MCF 10A (cell line): ENCODE measurements around the gene WDR4. TPM values are rescaled to one million over a fixed set of nuclear protein-coding genes. Genes with fewer than 3 reads are reported as not detected.
"Not testable (repeated sequence)": the region's sequence is repeated elsewhere in the genome, so short reads cannot be mapped to it uniquely, and the experiment has no call there.

ENCODE experiments used
- BruUV-seq: library from RNA; stranded (reverse); fragments of 400-500 nt; replicated peaks from 2 replicates; lab custom pipeline; 2021; lab: Mats Ljungman, UMichigan
- CTCF ChIA-PET: fragments of 300-600 bp; sonication (Branson Sonifier 250); formaldehyde crosslinking; extraction: SDS; loops from one replicate; lab custom pipeline; 2021; ENCODE audit warnings: antibody characterized with exemption, inconsistent platforms; lab: Yijun Ruan, JAX
- POLR2A ChIA-PET: fragments of 300-600, 350-650 bp; sonication (Branson Sonifier 250); formaldehyde crosslinking; extraction: SDS; loops from one replicate; lab custom pipeline; 2020; ENCODE audit warnings: antibody characterized with exemption, inconsistent platforms; lab: Yijun Ruan, JAX
- DNase-seq: peaks from one replicate; pipeline ENCODE4 v3.0.0-alpha.2; 2018; ENCODE audit not compliant: unreplicated experiment
- H3K27ac Mint-ChIP-seq: one replicate; pipeline ENCODE4 v1.8.0; 2022; ENCODE audit warnings: mild to moderate bottlenecking, low read depth, mixed read lengths; ENCODE audit not compliant: unreplicated experiment
- H3K27me3 Mint-ChIP-seq: one replicate; pipeline ENCODE4 v1.8.0; 2022; ENCODE audit warnings: mixed read lengths; ENCODE audit not compliant: insufficient read depth, unreplicated experiment
- H3K36me3 Mint-ChIP-seq: one replicate; pipeline ENCODE4 v1.8.0; 2022; ENCODE audit warnings: mild to moderate bottlenecking, moderate library complexity, mixed read lengths; ENCODE audit not compliant: insufficient read depth, unreplicated experiment
- H3K4me1 Mint-ChIP-seq: one replicate; pipeline ENCODE4 v1.8.0; 2022; ENCODE audit warnings: mixed read lengths; ENCODE audit not compliant: insufficient read depth, unreplicated experiment
- H3K4me3 Mint-ChIP-seq: one replicate; pipeline ENCODE4 v1.8.0; 2022; ENCODE audit warnings: mild to moderate bottlenecking, moderate library complexity, mixed read lengths; ENCODE audit not compliant: unreplicated experiment
- H3K9me3 Mint-ChIP-seq: one replicate; pipeline ENCODE4 v1.8.0; 2022; ENCODE audit warnings: mixed read lengths; ENCODE audit not compliant: unreplicated experiment
- intact Hi-C: fragments of 100-400 bp; cut with micrococcal nuclease; formaldehyde crosslinking; loops from 2 replicates; pipeline ENCODE4 v1.14.1; 2022
- total RNA-seq: library from RNA; stranded (reverse); gene quantifications from 2 replicates; pipeline ENCODE4 v1.2.3, GENCODE V29; 2022
- TF ChIP-seq, protein P1 (sequence below): fragments of 200-600 bp; IDR thresholded peaks from one replicate; pipeline ENCODE4 v1.8.0; 2022; ENCODE audit warnings: antibody characterized with exemption, mild to moderate bottlenecking; ENCODE audit not compliant: unreplicated experiment

WDR4 gene
- total RNA-seq, 1 experiment from 2014 or later, result 34.4 TPM

DNA sequence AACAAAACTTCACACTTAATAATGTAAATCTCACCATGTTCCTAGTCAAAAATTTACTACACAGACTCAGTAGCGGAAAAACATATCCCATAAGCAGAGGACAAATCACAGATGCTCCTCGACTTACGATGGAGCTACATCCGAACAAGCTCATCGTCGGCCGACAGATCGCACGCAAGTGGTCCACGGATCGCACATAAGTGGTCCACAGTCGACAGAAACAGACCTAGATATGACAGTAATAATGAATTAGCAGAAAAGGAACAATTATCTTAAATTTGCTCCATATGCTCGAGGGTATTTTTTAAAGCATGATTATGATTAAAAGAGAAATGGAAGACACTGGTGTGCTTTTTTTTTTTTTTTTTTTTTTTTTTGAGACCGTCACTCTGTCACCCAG is 36.3 kb downstream of the WDR4 start:
- no TSS peak for BruUV-seq
- H3K27ac Mint-ChIP-seq, result no peak overlapping the region
- DNase-seq, result no peak
- no peaks in the 10 kb centered on the region for H3K9me3 Mint-ChIP-seq
- TF ChIP-seq, protein P1, sequence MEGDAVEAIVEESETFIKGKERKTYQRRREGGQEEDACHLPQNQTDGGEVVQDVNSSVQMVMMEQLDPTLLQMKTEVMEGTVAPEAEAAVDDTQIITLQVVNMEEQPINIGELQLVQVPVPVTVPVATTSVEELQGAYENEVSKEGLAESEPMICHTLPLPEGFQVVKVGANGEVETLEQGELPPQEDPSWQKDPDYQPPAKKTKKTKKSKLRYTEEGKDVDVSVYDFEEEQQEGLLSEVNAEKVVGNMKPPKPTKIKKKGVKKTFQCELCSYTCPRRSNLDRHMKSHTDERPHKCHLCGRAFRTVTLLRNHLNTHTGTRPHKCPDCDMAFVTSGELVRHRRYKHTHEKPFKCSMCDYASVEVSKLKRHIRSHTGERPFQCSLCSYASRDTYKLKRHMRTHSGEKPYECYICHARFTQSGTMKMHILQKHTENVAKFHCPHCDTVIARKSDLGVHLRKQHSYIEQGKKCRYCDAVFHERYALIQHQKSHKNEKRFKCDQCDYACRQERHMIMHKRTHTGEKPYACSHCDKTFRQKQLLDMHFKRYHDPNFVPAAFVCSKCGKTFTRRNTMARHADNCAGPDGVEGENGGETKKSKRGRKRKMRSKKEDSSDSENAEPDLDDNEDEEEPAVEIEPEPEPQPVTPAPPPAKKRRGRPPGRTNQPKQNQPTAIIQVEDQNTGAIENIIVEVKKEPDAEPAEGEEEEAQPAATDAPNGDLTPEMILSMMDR, result no peak
- no peak overlapping the region for H3K4me3 Mint-ChIP-seq
- ChIA-PET CTCF (interaction anchor here (0.7 to 1.3 kb wide), 2 partner anchors 250 to 989 kb away, joined by 3 read pairs; no protein-coding TSS in a partner anchor), POLR2A (interaction anchor here (0.7 to 1.3 kb wide), 2 partner anchors 11 to 13 kb away, joined by 3 to 4 read pairs; no protein-coding TSS in a partner anchor)
- intact Hi-C loops, result no loop called here
- no peaks in the 10 kb centered on the region for H3K27me3 Mint-ChIP-seq
- H3K4me1 Mint-ChIP-seq, result no peaks in the 10 kb centered on the region
- H3K36me3 Mint-ChIP-seq, result peaks cover 64% of the 10 kb centered on the region

DNA sequence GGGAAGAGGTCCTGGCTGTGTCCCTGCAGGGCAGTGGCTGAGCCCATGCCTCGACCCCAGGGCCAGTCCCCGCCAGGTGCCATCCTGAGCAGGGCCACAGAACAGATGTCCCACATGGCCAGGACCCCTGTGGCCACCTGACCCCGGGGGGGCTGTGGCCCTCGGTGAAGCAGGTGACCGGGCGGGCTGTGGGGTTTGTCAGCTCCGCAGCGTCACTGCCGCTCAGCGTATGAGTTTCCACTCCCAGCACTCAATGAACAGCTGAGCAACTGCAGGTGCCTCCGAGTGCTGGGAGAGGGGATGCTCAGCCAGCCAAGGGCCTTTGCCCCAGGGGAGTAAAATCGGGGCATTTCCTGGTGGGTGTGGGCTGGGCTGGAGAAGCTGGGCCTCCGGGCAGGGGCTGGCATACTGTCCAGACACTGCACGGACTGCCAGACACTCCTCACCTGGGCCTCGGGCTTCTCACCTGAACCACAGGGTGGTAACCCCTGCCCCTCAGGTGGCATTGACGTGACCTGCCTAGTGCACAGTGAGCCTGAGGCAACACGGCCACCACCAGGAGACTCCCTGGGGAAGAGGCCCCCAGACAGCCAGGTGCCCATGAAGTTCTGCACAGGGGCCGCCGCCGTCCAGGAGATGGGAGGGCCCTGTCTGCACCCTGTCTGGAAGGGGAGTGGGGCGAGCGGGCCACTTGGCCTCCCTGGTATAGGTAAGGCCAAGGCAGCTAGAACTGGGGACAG is 37.3 kb downstream of the WDR4 start:
- intact Hi-C loops, CTCF ChIA-PET, H3K27me3 Mint-ChIP-seq, H3K9me3 Mint-ChIP-seq, H3K27ac Mint-ChIP-seq, BruUV-seq, H3K4me3 Mint-ChIP-seq, H3K4me1 Mint-ChIP-seq, DNase-seq: not testable (repeated sequence)
- POLR2A ChIA-PET, result interaction anchor here (0.7 to 1.3 kb wide), 2 partner anchors 10 to 14 kb away, joined by 3 to 4 read pairs; no protein-coding TSS in a partner anchor
- H3K36me3 Mint-ChIP-seq, result peaks cover 63% of the 10 kb centered on the region

DNA sequence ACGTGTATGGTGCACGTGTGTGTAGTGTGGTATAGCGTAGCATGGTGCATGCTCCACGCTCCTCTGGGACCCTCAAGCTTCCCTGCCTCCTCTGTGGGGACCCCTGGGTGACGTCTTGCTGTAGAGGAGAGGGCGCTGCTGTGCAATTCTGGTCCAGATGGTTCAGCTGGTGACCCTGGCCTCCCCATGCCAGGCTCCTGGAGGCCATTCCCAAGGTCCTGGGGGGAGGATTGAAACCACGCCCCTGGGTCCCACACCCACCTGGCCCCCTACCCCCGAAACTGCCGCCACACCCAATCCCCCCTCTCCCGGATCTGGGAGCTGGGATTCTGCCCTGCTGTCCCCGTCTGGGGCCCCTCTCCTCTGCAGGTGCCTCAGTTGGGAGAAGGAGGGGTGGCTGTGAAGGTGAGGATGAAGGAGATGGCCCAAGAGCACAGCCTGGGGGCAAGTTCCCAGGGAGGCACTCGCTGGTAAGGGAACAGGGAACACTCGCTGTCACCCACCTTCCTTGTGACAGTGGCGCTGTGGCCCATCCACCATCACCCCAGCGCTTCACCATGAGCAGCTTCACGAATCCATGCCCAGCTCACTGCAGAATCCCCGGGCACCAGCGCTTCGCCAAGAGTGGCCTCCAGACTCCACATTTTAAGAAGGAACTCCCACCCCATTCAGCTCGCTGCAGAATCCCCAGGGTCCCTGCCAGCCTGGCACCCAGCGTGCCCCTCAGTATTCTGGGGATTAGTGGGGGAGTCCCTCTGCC is 38.0 kb downstream of the WDR4 start:
- CTCF ChIA-PET, result interaction anchor here (0.7 kb wide), 1 partner anchor 133 kb away, joined by 3 read pairs; the partner anchor contains the start of gene PKNOX1
- peaks cover 63% of the 10 kb centered on the region for H3K36me3 Mint-ChIP-seq
- intact Hi-C loops, result no loop called here
- BruUV-seq, result no TSS peak
- H3K4me1 Mint-ChIP-seq, result no peaks in the 10 kb centered on the region
- no peak for DNase-seq
- POLR2A ChIA-PET, result no interaction called here
- H3K4me3 Mint-ChIP-seq, result no peak overlapping the region
- H3K27ac Mint-ChIP-seq, result no peak overlapping the region
- TF ChIP-seq, protein P1, result no peak
- no peaks in the 10 kb centered on the region for H3K27me3 Mint-ChIP-seq
- no peaks in the 10 kb centered on the region for H3K9me3 Mint-ChIP-seq

DNA sequence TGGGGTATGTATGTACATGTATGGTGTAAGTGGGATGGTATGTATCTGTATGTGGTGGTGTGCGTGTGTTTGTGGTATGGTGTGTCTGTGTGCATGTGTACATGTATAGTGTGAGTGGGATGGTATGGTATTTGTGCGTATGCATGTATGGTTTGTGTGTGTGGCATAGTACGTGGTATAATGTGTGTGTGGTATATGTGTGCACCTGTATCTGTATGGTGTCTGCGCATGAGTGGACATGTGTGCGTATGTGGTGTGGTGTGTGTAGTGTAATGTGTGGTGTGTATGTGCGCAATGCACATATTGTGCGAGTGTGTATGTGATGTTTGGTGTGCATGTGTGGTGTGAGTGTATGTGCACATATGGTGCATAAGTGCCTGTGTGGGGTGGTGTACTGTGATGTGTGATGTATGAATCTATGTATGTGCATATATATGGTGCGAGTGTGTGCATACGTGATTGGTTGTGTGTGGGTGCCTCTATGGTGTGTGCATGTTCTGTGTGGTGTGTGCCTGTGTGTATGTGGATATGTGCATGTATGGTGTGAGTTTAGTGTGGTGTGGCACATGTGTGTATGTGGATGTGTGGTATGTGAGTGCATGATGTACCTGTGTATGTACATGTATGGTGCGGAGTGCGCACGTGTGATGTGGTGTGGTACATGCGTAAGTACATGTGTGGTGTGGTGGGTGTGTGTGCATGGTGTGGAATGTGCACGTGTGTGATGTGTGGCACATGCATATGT is 38.8 kb downstream of the WDR4 start:
- DNase-seq, result no peak
- TF ChIP-seq, protein P1, result no peak
- Mint-ChIP-seq H3K36me3 (peaks cover 63% of the 10 kb centered on the region), H3K27ac (no peak overlapping the region), H3K4me1 (no peaks in the 10 kb centered on the region), H3K4me3 (no peak overlapping the region), H3K9me3 (no peaks in the 10 kb centered on the region), H3K27me3 (no peaks in the 10 kb centered on the region)
- CTCF ChIA-PET, result interaction anchor here (0.7 kb wide), 1 partner anchor 134 kb away, joined by 3 read pairs; the partner anchor contains the start of gene PKNOX1
- BruUV-seq, result no TSS peak
- POLR2A ChIA-PET, result no interaction called here
- intact Hi-C loops, result no loop called here
